Esophagus muscularis mucosa (tissue), 4 donors: ENCODE data around the gene SMIM28. TPM values are rescaled to one million over a fixed set of nuclear protein-coding genes. Genes with fewer than 3 reads are reported as not detected.

Experiments used
- DNase-seq: peaks from one replicate; pipeline ENCODE4 v3.0.0-alpha.2; 2017; ENCODE audit errors: extremely low spot score
- H3K27ac ChIP-seq, 4 donors: fragments of 200-600 bp; sonication (generic); replicated peaks in 1 of 4; 1 replicate in 3 of 4; 2 replicates in 1 of 4; pipeline ENCODE4 v1.5.1; 2016 to 2019; ENCODE audit warnings: mild to moderate bottlenecking in 1 of 4
- H3K27me3 ChIP-seq, 4 donors: fragments of 200-600 bp; sonication (generic); one replicate each; pipeline versions ENCODE4 v1.5.1 to v1.6.0; 2016 to 2019
- H3K36me3 ChIP-seq, 4 donors: fragments of 200-600 bp; sonication (generic); one replicate each; pipeline ENCODE4 v1.5.1; 2016 to 2019
- H3K4me1 ChIP-seq, 4 donors: fragments of 200-600 bp; sonication (generic); one replicate each; pipeline ENCODE4 v1.5.1; 2016 to 2019
- H3K4me3 ChIP-seq, 4 donors: fragments of 200-600 bp; sonication (generic); 1 replicate in 2 of 4; 2 replicates in 2 of 4; pipeline ENCODE4 v1.5.1; 2016 to 2019; ENCODE audit warnings: mild to moderate bottlenecking in 4 of 4, moderate library complexity in 1 of 4
- H3K9me3 ChIP-seq, 4 donors: fragments of 200-600 bp; sonication (generic); 1 replicate in 3 of 4; 2 replicates in 1 of 4; pipeline ENCODE4 v1.5.1; 2016 to 2019
- CTCF ChIP-seq, 3 experiments: fragments of 200-600 bp in 2 of 3; fragments of 450-650 bp in 1 of 3; sonication (generic) in 2 of 3; IDR thresholded peaks; one replicate each; pipeline ENCODE4 v1.5.1; 2017 to 2019; ENCODE audit warnings: antibody characterized with exemption in 3 of 3, mild to moderate bottlenecking in 2 of 3, moderate library complexity in 1 of 3
- EP300 ChIP-seq: sonication (generic); formaldehyde crosslinking; IDR thresholded peaks from one replicate; pipeline ENCODE4 v1.6.1; 2017; ENCODE audit warnings: antibody characterized with exemption
- POLR2A ChIP-seq: fragments of 450-650 bp; IDR thresholded peaks from one replicate; pipeline ENCODE4 v1.6.1; 2017; ENCODE audit warnings: antibody characterized with exemption, moderate library complexity, mild to moderate bottlenecking, low read depth
- POLR2AphosphoS5 ChIP-seq, 2 donors: sonication (generic); formaldehyde crosslinking; IDR thresholded peaks; one replicate each; pipeline ENCODE4 v1.6.1; 2017; ENCODE audit warnings: antibody characterized with exemption in 2 of 2
- WGBS: methylation state at CpG from one replicate; pipeline ENCODE4 v1.1.5; 2018; 5-methylcytosine and 5-hydroxymethylcytosine counted together
- intact Hi-C: fragments of 100-400 bp; cut with DNase I; formaldehyde crosslinking; loops from one replicate; pipeline ENCODE4 v1.15.1; 2023
- total RNA-seq, 4 donors: library from RNA; depleted of rRNA; stranded (reverse); fragments of >200 nt; gene quantifications; one replicate each; pipeline versions ENCODE4 v1.1.0 to v1.2.1, GENCODE V29; 2016

The SMIM28 gene
- under 1 TPM in 1 of 4 donors, not detected in 3; 0.50 TPM for total RNA-seq

- WGBS: 89% methylated on average over 6 of the region's 6 CpGs
- Histone ChIP-seq H3K27ac (no peak within 1 kb of the TSS), H3K4me3 (no peak within 1 kb of the TSS), H3K4me1 (no peaks in the 10 kb centered on the region), H3K9me3 (no peaks in the 10 kb centered on the region), H3K27me3 (no peaks in the 10 kb centered on the region), H3K36me3 (no peaks in the 10 kb centered on the region)
- TF ChIP-seq EP300: no peak
- no peak for TF ChIP-seq POLR2A
- TF ChIP-seq CTCF (IDR thresholded peaks at IDR 0.05): no peak
- TF ChIP-seq POLR2AphosphoS5 (IDR thresholded peaks at IDR 0.05): no peak
- DNase-seq: no peak
- intact Hi-C loops: no loop called here
Observed at GRCh38 chr6:138377844-138378243, at the start of gene SMIM28. TSS of gene SMIM28 (plus strand) at chr6:138377905. CDS start at chr6:138378073, 168 bp downstream.

- H3K27me3 ChIP-seq: no peaks in the 10 kb centered on the region
- no peaks in the 10 kb centered on the region for H3K9me3 ChIP-seq
- 68% methylated on average over 3 of the region's 3 CpGs for WGBS
- no peaks in the 10 kb centered on the region for H3K4me1 ChIP-seq
- DNase-seq: no peak
- peaks cover 0 to 5% (median 0%) of the 10 kb centered on the region in 4 donors for H3K36me3 ChIP-seq
- H3K27ac ChIP-seq: no peak overlapping the region
- intact Hi-C loops: no loop called here
- TF ChIP-seq CTCF (IDR thresholded peaks at IDR 0.05) (no peak), POLR2A (no peak), POLR2AphosphoS5 (IDR thresholded peaks at IDR 0.05) (no peak), EP300 (no peak)
- H3K4me3 ChIP-seq: no peak overlapping the region
Observed at GRCh38 chr6:138328210-138328609, 49.5 kb upstream of the SMIM28 start.

GRCh38 chr6:138330763-138331162, 46.9 kb upstream of the SMIM28 start:
- WGBS: 91% methylated on average over 1 of the region's 1 CpG
- intact Hi-C loops: no loop called here

GRCh38 chr6:138331444-138331843, 46.3 kb upstream of the SMIM28 start:
- Histone ChIP-seq H3K27ac (no peak overlapping the region), H3K9me3 (no peaks in the 10 kb centered on the region), H3K27me3 (no peaks in the 10 kb centered on the region), H3K4me3 (no peak overlapping the region), H3K36me3 (no peaks in the 10 kb centered on the region), H3K4me1 (no peaks in the 10 kb centered on the region)
- DNase-seq: no peak
- intact Hi-C loops: no loop called here
- WGBS: 63% methylated on average over 1 of the region's 1 CpG
- no peak for TF ChIP-seq EP300
- TF ChIP-seq POLR2AphosphoS5 (IDR thresholded peaks at IDR 0.05): no peak
- no peak for TF ChIP-seq CTCF (IDR thresholded peaks at IDR 0.05)
- no peak for TF ChIP-seq POLR2A

More at GRCh38 chr6:138330763-138331162, 46.9 kb upstream of the SMIM28 start:
- Histone ChIP-seq H3K27ac (no peak overlapping the region), H3K9me3 (no peaks in the 10 kb centered on the region), H3K4me3 (no peak overlapping the region), H3K27me3 (no peaks in the 10 kb centered on the region), H3K4me1 (no peaks in the 10 kb centered on the region), H3K36me3 (no peaks in the 10 kb centered on the region)
- no peak for DNase-seq
- no peak for TF ChIP-seq EP300
- no peak for TF ChIP-seq POLR2A
- TF ChIP-seq POLR2AphosphoS5 (IDR thresholded peaks at IDR 0.05): no peak
- no peak for TF ChIP-seq CTCF (IDR thresholded peaks at IDR 0.05)

GRCh38 chr6:138331984-138332383, 45.7 kb upstream of the SMIM28 start:
- TF ChIP-seq POLR2A (no peak), CTCF (IDR thresholded peaks at IDR 0.05) (no peak), EP300 (no peak), POLR2AphosphoS5 (IDR thresholded peaks at IDR 0.05) (no peak)
- Histone ChIP-seq H3K36me3 (no peaks in the 10 kb centered on the region), H3K27ac (no peak overlapping the region), H3K9me3 (no peaks in the 10 kb centered on the region), H3K27me3 (no peaks in the 10 kb centered on the region), H3K4me1 (no peaks in the 10 kb centered on the region), H3K4me3 (no peak overlapping the region)
- 48% methylated on average over 2 of the region's 2 CpGs for WGBS
- intact Hi-C loops: no loop called here
- DNase-seq: no peak
